GM12878 (cell line): ENCODE results near the gene ADSS1. TPM values are rescaled to one million over a fixed set of nuclear protein-coding genes. Genes with fewer than 3 reads are reported as not detected.

Experiments
- ATAC-seq: fragments of 200-7000 bp; cut with Tn5 transposase; 3 replicates; pipeline ENCODE4 v1.9.1; 2020; ENCODE audit warnings: mild to moderate bottlenecking, moderate library complexity
- BruUV-seq: library from RNA; stranded (reverse); fragments of 400-500 nt; replicated peaks from 2 replicates; lab custom pipeline; 2021; lab: Mats Ljungman, UMichigan
- CTCF ChIA-PET: fragments of 300-600 bp; sonication (Branson Sonifier 250); formaldehyde crosslinking; extraction: SDS; loops from one replicate; lab custom pipeline; 2021; ENCODE audit warnings: inconsistent platforms; lab: Yijun Ruan, JAX
- POLR2A ChIA-PET: fragments of 350-600 bp; formaldehyde crosslinking; extraction: SDS; loops from one replicate; lab custom pipeline; 2021; ENCODE audit warnings: inconsistent platforms; lab: Charles Lee
- RAD21 ChIA-PET: fragments of 300-600 bp; sonication (Branson Sonifier 250); formaldehyde crosslinking; loops from one replicate; lab custom pipeline; 2023; ENCODE audit warnings: antibody characterized with exemption; ENCODE audit not compliant: unreplicated experiment; lab: Charles Lee
- SMC1A ChIA-PET: fragments of 300-600 bp; sonication (Branson Sonifier 250); formaldehyde crosslinking; loops from one replicate; lab custom pipeline; 2023; ENCODE audit not compliant: unreplicated experiment, uncharacterized antibody; lab: Charles Lee
- DNase-seq: peaks from one replicate; pipeline ENCODE4 v3.0.0-alpha.2; 2011; ENCODE audit warnings: low read depth, low spot score
- FAIRE-seq: peaks from 3 replicates; lab custom pipeline; 2011; peaks lifted over from hg19 to GRCh38; lab: Jason Lieb, UNC
- H2AFZ ChIP-seq: 2 replicates; pipeline ENCODE4 v1.6.0; 2011; ENCODE audit warnings: low read depth, low read length, control low read depth; ENCODE audit not compliant: control insufficient read depth
- H3K27ac ChIP-seq: 2 replicates; pipeline ENCODE4 v1.5.1; 2011; ENCODE audit warnings: control low read depth; ENCODE audit not compliant: control insufficient read depth, insufficient read depth
- H3K27me3 ChIP-seq, 2 experiments: replicated peaks in 1 of 2; 2 replicates each; pipeline versions ENCODE4 v1.6.0 to v1.6.1; 2011; ENCODE audit warnings: low read length in 1 of 2; ENCODE audit not compliant: control insufficient read depth in 2 of 2, insufficient read depth in 2 of 2
- H3K36me3 ChIP-seq, 2 experiments: 2 replicates each; pipeline ENCODE4 v1.5.1; 2011; ENCODE audit warnings: low read length in 1 of 2; ENCODE audit not compliant: control insufficient read depth in 2 of 2, insufficient read depth in 2 of 2
- H3K4me1 ChIP-seq: 2 replicates; pipeline ENCODE4 v1.6.1; 2011; ENCODE audit warnings: mild to moderate bottlenecking, low read length, moderate library complexity, mixed read lengths; ENCODE audit not compliant: control insufficient read depth, insufficient read depth
- H3K4me2 ChIP-seq: 2 replicates; pipeline ENCODE4 v1.6.0; 2011; ENCODE audit warnings: control low read depth; ENCODE audit not compliant: control insufficient read depth, insufficient read depth
- H3K4me3 ChIP-seq: fragments of 200-600 bp; sonication (generic); 2 replicates; pipeline ENCODE4 v1.5.1; 2016
- H3K79me2 ChIP-seq: 2 replicates; pipeline ENCODE4 v1.6.0; 2011; ENCODE audit warnings: low read length; ENCODE audit not compliant: control insufficient read depth, insufficient read depth
- H3K9ac ChIP-seq: 2 replicates; pipeline ENCODE4 v1.8.0; 2011; ENCODE audit warnings: low read length, control low read depth, mixed read lengths; ENCODE audit not compliant: control insufficient read depth, insufficient read depth
- H3K9me3 ChIP-seq: replicated peaks from 3 replicates; pipeline ENCODE4 v1.5.1; 2011; ENCODE audit warnings: mild to moderate bottlenecking, low read length; ENCODE audit not compliant: control insufficient read depth, insufficient read depth
- H4K20me1 ChIP-seq: 2 replicates; pipeline ENCODE4 v1.6.0; 2011; ENCODE audit not compliant: control insufficient read depth, insufficient read depth
- CEBPB ChIP-seq, 2 experiments: fragments of 150-350 bp in 1 of 2; IDR thresholded peaks; 2 replicates each; pipeline ENCODE4 v1.6.1; 2012 to 2014; ENCODE audit warnings: low read depth in 2 of 2, low read length in 2 of 2, borderline replicate concordance in 1 of 2, inconsistent platforms in 1 of 2
- E4F1 ChIP-seq: fragments of 450-650 bp; IDR thresholded peaks from 2 replicates; pipeline ENCODE4 v1.6.1; 2018; ENCODE audit warnings: borderline replicate concordance, mild to moderate bottlenecking; ENCODE audit not compliant: partially characterized antibody
- GABPA ChIP-seq: IDR thresholded peaks from 2 replicates; pipeline ENCODE4 v1.6.1; 2014; ENCODE audit warnings: antibody characterized with exemption, low read depth, mild to moderate bottlenecking, inconsistent platforms
- NFIC ChIP-seq: IDR thresholded peaks from 2 replicates; pipeline ENCODE4 v1.6.1; 2012; ENCODE audit warnings: low read depth, mild to moderate bottlenecking, inconsistent platforms, low read length, moderate library complexity
- NFYA ChIP-seq: IDR thresholded peaks from 2 replicates; pipeline ENCODE4 v1.6.1; 2011; ENCODE audit warnings: low read depth, mild to moderate bottlenecking, low read length, improper control_type of control experiment, borderline replicate concordance
- POLR2AphosphoS5 ChIP-seq: IDR thresholded peaks from 2 replicates; pipeline ENCODE4 v1.6.1; 2011; ENCODE audit warnings: mild to moderate bottlenecking, low read length, inconsistent platforms
- RCOR1 ChIP-seq: conservative IDR thresholded peaks from 2 replicates; pipeline ENCODE4 v1.6.1; 2012; ENCODE audit warnings: low read depth, low read length, improper control_type of control experiment
- SRF ChIP-seq, 2 experiments: IDR thresholded peaks; 2 replicates each; pipeline ENCODE4 v1.6.1; 2011; ENCODE audit warnings: low read depth in 2 of 2, low read length in 2 of 2, mild to moderate bottlenecking in 1 of 2, moderate library complexity in 1 of 2
- SUPT20H ChIP-seq: IDR thresholded peaks from 2 replicates; pipeline ENCODE4 v1.6.1; 2011; ENCODE audit warnings: low read depth, mild to moderate bottlenecking, low read length, moderate library complexity, borderline replicate concordance; ENCODE audit not compliant: control insufficient read depth
- TCF12 ChIP-seq: IDR thresholded peaks from 2 replicates; pipeline ENCODE4 v1.6.1; 2011; ENCODE audit warnings: low read depth, mild to moderate bottlenecking, low read length
- WGBS: methylation state at CpG from one replicate; pipeline ENCODE4 v1.1.6; 2016; ENCODE audit warnings: low lambda C conversion rate; ENCODE audit not compliant: insufficient replicate concordance, insufficient coverage; ENCODE audit errors: missing lambda C conversion rate; 5-methylcytosine and 5-hydroxymethylcytosine counted together
- in situ Hi-C: fragments of 300-500 bp; cut with MboI; formaldehyde crosslinking; loops from 9 replicates; pipeline ENCODE4 v1.14.3; 2018; ENCODE audit warnings: mixed read lengths
- intact Hi-C: fragments of 100-400 bp; cut with micrococcal nuclease; formaldehyde crosslinking; loops from one replicate; pipeline ENCODE4 v1.14.2; 2022; ENCODE audit not compliant: unreplicated experiment
- polyA plus RNA-seq, 11 experiments: library from polyadenylated mRNA; depleted of rRNA in 4 of 11; unstranded in 6 of 11; stranded (reverse) in 5 of 11; fragments of >200 nt; fragmentation: Nextera tagmentation in 4 of 11; fragmentation: Illumina TruSeq in 1 of 11; extraction: Ambion mirVana in 4 of 11; extraction: Trizol in 1 of 11; gene quantifications; 1 replicate in 1 of 11; 2 replicates in 10 of 11; pipeline versions ENCODE4 v1.2.1 to v1.2.3, GENCODE V29; 2011 to 2016; ENCODE audit warnings: inconsistent platforms in 2 of 11, missing spikeins in 2 of 11, low read depth in 1 of 11
- total RNA-seq, 4 experiments: library from RNA; depleted of rRNA in 3 of 4; stranded (reverse); fragments of >200 nt in 3 of 4; fragmentation: Illumina TruSeq in 1 of 4; extraction: Trizol in 1 of 4; gene quantifications; 2 replicates each; pipeline versions ENCODE4 v1.2.1 to v1.2.3, GENCODE V29; 2013 to 2021
- TF ChIP-seq, protein P1 (sequence below): IDR thresholded peaks from 2 replicates; pipeline ENCODE4 v1.6.1; 2011; ENCODE audit warnings: low read depth, low read length, improper control_type of control experiment, borderline replicate concordance
- TF ChIP-seq, protein P2 (sequence below): fragments of 450-650 bp; IDR thresholded peaks from 2 replicates; pipeline ENCODE4 v1.6.1; 2017; ENCODE audit warnings: borderline replicate concordance
- TF ChIP-seq, protein P3 (sequence below): fragments of 450-650 bp; IDR thresholded peaks from 2 replicates; pipeline ENCODE4 v1.6.1; 2017; ENCODE audit warnings: mild to moderate bottlenecking

ADSS1 gene
- total and polyA plus RNA-seq, 10 of the 15 experiments (the other 5 are each of a cell fraction or from before 2014, with no cell fraction given) = 0.11 to 0.45 (median 0.28) TPM; not detected in 5

DNA sequence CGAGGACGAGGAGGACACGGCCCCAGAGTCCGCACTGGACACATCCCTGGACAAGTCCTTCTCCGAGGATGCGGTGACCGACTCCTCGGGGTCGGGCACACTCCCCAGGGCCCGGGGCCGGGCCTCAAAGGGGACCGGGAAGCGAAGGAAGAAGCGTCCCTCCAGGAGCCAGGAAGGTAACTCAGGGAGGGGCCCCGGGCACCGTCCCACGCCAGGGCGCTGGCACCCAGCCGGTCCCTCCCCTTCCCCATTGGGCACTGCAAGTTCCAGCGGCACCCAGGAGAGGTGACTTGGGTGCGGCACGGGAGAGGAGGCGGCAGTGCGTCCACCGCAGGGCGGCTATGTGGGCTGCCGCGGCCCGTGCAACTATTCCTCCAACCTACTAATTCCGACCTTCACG is 9.3 kb upstream of the ADSS1 start:
- TF ChIP-seq, protein P1, sequence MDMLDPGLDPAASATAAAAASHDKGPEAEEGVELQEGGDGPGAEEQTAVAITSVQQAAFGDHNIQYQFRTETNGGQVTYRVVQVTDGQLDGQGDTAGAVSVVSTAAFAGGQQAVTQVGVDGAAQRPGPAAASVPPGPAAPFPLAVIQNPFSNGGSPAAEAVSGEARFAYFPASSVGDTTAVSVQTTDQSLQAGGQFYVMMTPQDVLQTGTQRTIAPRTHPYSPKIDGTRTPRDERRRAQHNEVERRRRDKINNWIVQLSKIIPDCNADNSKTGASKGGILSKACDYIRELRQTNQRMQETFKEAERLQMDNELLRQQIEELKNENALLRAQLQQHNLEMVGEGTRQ = no peak
- TF ChIP-seq TCF12 = no peak
- TF ChIP-seq NFYA = no peak
- TF ChIP-seq, protein P2, sequence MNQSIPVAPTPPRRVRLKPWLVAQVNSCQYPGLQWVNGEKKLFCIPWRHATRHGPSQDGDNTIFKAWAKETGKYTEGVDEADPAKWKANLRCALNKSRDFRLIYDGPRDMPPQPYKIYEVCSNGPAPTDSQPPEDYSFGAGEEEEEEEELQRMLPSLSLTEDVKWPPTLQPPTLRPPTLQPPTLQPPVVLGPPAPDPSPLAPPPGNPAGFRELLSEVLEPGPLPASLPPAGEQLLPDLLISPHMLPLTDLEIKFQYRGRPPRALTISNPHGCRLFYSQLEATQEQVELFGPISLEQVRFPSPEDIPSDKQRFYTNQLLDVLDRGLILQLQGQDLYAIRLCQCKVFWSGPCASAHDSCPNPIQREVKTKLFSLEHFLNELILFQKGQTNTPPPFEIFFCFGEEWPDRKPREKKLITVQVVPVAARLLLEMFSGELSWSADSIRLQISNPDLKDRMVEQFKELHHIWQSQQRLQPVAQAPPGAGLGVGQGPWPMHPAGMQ = no peak
- TF ChIP-seq CEBPB (IDR thresholded peaks at IDR 0.05; ENCODE audit: borderline replicate concordance in 1 of 2, low read depth in 2 of 2, low read length in 2 of 2) = no peak
- TF ChIP-seq GABPA = no peak
- no peak for TF ChIP-seq E4F1
- TF ChIP-seq SRF (IDR thresholded peaks at IDR 0.05; ENCODE audit: low read depth in 2 of 2, low read length in 2 of 2) = no peak
- TF ChIP-seq RCOR1 = no peak
- TF ChIP-seq SUPT20H = no peak
- TF ChIP-seq, protein P3, sequence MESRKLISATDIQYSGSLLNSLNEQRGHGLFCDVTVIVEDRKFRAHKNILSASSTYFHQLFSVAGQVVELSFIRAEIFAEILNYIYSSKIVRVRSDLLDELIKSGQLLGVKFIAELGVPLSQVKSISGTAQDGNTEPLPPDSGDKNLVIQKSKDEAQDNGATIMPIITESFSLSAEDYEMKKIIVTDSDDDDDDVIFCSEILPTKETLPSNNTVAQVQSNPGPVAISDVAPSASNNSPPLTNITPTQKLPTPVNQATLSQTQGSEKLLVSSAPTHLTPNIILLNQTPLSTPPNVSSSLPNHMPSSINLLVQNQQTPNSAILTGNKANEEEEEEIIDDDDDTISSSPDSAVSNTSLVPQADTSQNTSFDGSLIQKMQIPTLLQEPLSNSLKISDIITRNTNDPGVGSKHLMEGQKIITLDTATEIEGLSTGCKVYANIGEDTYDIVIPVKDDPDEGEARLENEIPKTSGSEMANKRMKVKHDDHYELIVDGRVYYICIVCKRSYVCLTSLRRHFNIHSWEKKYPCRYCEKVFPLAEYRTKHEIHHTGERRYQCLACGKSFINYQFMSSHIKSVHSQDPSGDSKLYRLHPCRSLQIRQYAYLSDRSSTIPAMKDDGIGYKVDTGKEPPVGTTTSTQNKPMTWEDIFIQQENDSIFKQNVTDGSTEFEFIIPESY = no peak
- no peak for TF ChIP-seq NFIC
- TF ChIP-seq POLR2AphosphoS5 = no peak
- WGBS = 90% methylated on average over 30 of the region's 31 CpGs
- Histone ChIP-seq H2AFZ (no peak overlapping the region), H4K20me1 (no peaks in the 10 kb centered on the region), H3K79me2 (no peaks in the 10 kb centered on the region), H3K27ac (no peak overlapping the region), H3K4me1 (no peaks in the 10 kb centered on the region), H3K4me2 (no peak overlapping the region), H3K27me3 (no peaks in the 10 kb centered on the region), H3K4me3 (no peak overlapping the region), H3K36me3 (no peaks in the 10 kb centered on the region; a peak in 1 of 4 replicates), H3K9ac (no peak overlapping the region), H3K9me3 (no peaks in the 10 kb centered on the region)
- no peak for ATAC-seq
- intact Hi-C loops = no loop called here
- no peak for DNase-seq
- ChIA-PET CTCF (no interaction called here), POLR2A (no interaction called here), SMC1A (no interaction called here), RAD21 (no interaction called here)
- no peak for FAIRE-seq
- BruUV-seq = no TSS peak
- in situ Hi-C loops = no loop called here
